Measurements from ENCODE around the gene OAS2. TPM values are rescaled to one million over a fixed set of nuclear protein-coding genes. Genes with fewer than 3 reads are reported as not detected.

Gene OAS2, protein sequence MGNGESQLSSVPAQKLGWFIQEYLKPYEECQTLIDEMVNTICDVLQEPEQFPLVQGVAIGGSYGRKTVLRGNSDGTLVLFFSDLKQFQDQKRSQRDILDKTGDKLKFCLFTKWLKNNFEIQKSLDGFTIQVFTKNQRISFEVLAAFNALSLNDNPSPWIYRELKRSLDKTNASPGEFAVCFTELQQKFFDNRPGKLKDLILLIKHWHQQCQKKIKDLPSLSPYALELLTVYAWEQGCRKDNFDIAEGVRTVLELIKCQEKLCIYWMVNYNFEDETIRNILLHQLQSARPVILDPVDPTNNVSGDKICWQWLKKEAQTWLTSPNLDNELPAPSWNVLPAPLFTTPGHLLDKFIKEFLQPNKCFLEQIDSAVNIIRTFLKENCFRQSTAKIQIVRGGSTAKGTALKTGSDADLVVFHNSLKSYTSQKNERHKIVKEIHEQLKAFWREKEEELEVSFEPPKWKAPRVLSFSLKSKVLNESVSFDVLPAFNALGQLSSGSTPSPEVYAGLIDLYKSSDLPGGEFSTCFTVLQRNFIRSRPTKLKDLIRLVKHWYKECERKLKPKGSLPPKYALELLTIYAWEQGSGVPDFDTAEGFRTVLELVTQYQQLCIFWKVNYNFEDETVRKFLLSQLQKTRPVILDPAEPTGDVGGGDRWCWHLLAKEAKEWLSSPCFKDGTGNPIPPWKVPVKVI
- polyA plus RNA-seq = not detected in 2 replicates
- not detected in 2 replicates for polyA minus RNA-seq

DNA sequence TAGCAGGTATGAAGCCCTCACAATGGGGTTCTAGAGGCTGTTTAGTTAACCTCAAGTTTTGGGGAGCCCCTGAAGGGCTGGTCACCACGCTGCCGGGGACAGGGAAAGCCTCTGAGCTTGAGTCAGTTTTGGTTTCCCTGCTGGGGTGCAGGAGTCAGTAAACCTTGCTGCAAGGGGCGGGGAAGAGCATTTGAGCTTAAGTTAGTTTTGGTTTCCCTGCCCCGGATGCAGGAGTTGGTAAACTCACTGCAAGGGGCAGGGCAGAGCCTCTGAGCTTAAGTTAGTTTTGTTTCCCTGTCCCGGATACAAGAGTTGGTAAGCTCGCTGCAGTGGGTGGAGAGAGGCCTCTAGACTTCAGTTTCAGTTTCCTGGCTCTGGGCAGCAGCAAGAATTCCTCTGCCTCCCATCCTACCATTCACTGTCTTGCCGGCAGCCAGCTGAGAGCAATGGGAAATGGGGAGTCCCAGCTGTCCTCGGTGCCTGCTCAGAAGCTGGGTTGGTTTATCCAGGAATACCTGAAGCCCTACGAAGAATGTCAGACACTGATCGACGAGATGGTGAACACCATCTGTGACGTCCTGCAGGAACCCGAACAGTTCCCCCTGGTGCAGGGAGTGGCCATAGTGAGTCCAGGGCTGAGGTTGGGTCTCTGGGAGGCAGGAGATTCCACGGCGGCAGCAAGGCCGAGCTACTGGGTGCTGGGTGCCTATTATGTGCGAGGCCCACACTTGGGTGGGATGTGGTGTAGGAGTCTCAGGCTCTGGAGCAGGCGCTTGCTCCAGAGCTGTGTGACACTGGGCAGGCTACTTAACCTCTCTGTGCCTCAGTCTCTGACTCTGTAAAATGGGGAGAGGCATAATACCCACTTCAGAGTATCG lies at the start of gene OAS2:
Gene OAS2, plus strand, starts transcription at position 357 of the 878 bp plus-strand sequence. Its CDS starts 90 bp downstream, at position 447.
- no peak within 1 kb of the TSS for H3K4me3 ChIP-seq (ENCODE audit: low read length)
- H3K27ac ChIP-seq (ENCODE audit: low read length) = no peak within 1 kb of the TSS
- no peaks in the 10 kb centered on the region for H3K79me2 ChIP-seq (replicated peaks; ENCODE audit: insufficient read depth, low read length)
- H3K27me3 ChIP-seq (ENCODE audit: insufficient read depth, low read depth, low read length) = no peaks in the 10 kb centered on the region
- no peak for TF ChIP-seq EZH2 (IDR thresholded peaks at IDR 0.05; ENCODE audit: borderline replicate concordance, insufficient read depth, low read length, poor library complexity, severe bottlenecking)
- TF ChIP-seq MXI1 (conservative IDR thresholded peaks at IDR 0.05; ENCODE audit: poor library complexity, severe bottlenecking) = no peak
- TF ChIP-seq TAF1 (IDR thresholded peaks at IDR 0.05; ENCODE audit: low read depth) = no peak
- TF ChIP-seq EP300 (conservative IDR thresholded peaks at IDR 0.05; ENCODE audit: poor library complexity, severe bottlenecking) = no peak
- no peak for TF ChIP-seq POLR2AphosphoS5 (IDR thresholded peaks at IDR 0.05)
- TF ChIP-seq, protein P1, sequence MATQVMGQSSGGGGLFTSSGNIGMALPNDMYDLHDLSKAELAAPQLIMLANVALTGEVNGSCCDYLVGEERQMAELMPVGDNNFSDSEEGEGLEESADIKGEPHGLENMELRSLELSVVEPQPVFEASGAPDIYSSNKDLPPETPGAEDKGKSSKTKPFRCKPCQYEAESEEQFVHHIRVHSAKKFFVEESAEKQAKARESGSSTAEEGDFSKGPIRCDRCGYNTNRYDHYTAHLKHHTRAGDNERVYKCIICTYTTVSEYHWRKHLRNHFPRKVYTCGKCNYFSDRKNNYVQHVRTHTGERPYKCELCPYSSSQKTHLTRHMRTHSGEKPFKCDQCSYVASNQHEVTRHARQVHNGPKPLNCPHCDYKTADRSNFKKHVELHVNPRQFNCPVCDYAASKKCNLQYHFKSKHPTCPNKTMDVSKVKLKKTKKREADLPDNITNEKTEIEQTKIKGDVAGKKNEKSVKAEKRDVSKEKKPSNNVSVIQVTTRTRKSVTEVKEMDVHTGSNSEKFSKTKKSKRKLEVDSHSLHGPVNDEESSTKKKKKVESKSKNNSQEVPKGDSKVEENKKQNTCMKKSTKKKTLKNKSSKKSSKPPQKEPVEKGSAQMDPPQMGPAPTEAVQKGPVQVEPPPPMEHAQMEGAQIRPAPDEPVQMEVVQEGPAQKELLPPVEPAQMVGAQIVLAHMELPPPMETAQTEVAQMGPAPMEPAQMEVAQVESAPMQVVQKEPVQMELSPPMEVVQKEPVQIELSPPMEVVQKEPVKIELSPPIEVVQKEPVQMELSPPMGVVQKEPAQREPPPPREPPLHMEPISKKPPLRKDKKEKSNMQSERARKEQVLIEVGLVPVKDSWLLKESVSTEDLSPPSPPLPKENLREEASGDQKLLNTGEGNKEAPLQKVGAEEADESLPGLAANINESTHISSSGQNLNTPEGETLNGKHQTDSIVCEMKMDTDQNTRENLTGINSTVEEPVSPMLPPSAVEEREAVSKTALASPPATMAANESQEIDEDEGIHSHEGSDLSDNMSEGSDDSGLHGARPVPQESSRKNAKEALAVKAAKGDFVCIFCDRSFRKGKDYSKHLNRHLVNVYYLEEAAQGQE (IDR thresholded peaks at IDR 0.05; ENCODE audit: borderline replicate concordance) = no peak
- no peak for TF ChIP-seq RAD21 (conservative IDR thresholded peaks at IDR 0.05)
- no peak for TF ChIP-seq SMC3 (conservative IDR thresholded peaks at IDR 0.05; ENCODE audit: poor library complexity)
- H3K9ac ChIP-seq (ENCODE audit: low read length) = no peak within 1 kb of the TSS
- no peaks in the 10 kb centered on the region for H3K36me3 ChIP-seq (ENCODE audit: insufficient read depth, low read length)
- no peaks in the 10 kb centered on the region for H3K9me3 ChIP-seq (ENCODE audit: low read length)
- no peaks in the 10 kb centered on the region for H3K9me2 ChIP-seq (ENCODE audit: insufficient read depth, low read length)
- no peaks in the 10 kb centered on the region for H3F3A ChIP-seq (ENCODE audit: insufficient read depth, low read length, poor library complexity, severe bottlenecking)
- no peak within 1 kb of the TSS for H3K4me2 ChIP-seq (ENCODE audit: low read length)
- no peaks in the 10 kb centered on the region for H4K20me1 ChIP-seq (ENCODE audit: insufficient read depth)
- H2AFZ ChIP-seq (ENCODE audit: low read depth, low read length) = no peak within 1 kb of the TSS

GRCh38 chr12:112928978-112929377 lies 49.3 kb upstream of the OAS2 start:
- Histone ChIP-seq H3F3A (ENCODE audit: insufficient read depth, low read length, poor library complexity, severe bottlenecking) (no peaks in the 10 kb centered on the region), H3K36me3 (ENCODE audit: insufficient read depth, low read length) (no peaks in the 10 kb centered on the region), H3K9me3 (ENCODE audit: low read length) (no peaks in the 10 kb centered on the region), H3K4me2 (ENCODE audit: low read length) (no peak overlapping the region), H3K79me2 (replicated peaks; ENCODE audit: insufficient read depth, low read length) (no peaks in the 10 kb centered on the region), H3K27me3 (ENCODE audit: insufficient read depth, low read depth, low read length) (no peaks in the 10 kb centered on the region), H4K20me1 (ENCODE audit: insufficient read depth) (no peaks in the 10 kb centered on the region), H2AFZ (ENCODE audit: low read depth, low read length) (no peak overlapping the region), H3K9me2 (ENCODE audit: insufficient read depth, low read length) (no peaks in the 10 kb centered on the region), H3K9ac (ENCODE audit: low read length) (no peak overlapping the region), H3K4me3 (ENCODE audit: low read length) (no peak overlapping the region), H3K27ac (ENCODE audit: low read length) (no peak overlapping the region)
- TF ChIP-seq TAF1 (IDR thresholded peaks at IDR 0.05; ENCODE audit: low read depth) (no peak), SMC3 (conservative IDR thresholded peaks at IDR 0.05; ENCODE audit: poor library complexity) (no peak), RAD21 (conservative IDR thresholded peaks at IDR 0.05) (no peak), EZH2 (IDR thresholded peaks at IDR 0.05; ENCODE audit: borderline replicate concordance, insufficient read depth, low read length, poor library complexity, severe bottlenecking) (no peak), MXI1 (conservative IDR thresholded peaks at IDR 0.05; ENCODE audit: poor library complexity, severe bottlenecking) (no peak), POLR2AphosphoS5 (IDR thresholded peaks at IDR 0.05) (no peak), EP300 (conservative IDR thresholded peaks at IDR 0.05; ENCODE audit: poor library complexity, severe bottlenecking) (no peak)
- TF ChIP-seq, protein P1 (IDR thresholded peaks at IDR 0.05; ENCODE audit: borderline replicate concordance) = no peak
- TF ChIP-seq, protein P2, sequence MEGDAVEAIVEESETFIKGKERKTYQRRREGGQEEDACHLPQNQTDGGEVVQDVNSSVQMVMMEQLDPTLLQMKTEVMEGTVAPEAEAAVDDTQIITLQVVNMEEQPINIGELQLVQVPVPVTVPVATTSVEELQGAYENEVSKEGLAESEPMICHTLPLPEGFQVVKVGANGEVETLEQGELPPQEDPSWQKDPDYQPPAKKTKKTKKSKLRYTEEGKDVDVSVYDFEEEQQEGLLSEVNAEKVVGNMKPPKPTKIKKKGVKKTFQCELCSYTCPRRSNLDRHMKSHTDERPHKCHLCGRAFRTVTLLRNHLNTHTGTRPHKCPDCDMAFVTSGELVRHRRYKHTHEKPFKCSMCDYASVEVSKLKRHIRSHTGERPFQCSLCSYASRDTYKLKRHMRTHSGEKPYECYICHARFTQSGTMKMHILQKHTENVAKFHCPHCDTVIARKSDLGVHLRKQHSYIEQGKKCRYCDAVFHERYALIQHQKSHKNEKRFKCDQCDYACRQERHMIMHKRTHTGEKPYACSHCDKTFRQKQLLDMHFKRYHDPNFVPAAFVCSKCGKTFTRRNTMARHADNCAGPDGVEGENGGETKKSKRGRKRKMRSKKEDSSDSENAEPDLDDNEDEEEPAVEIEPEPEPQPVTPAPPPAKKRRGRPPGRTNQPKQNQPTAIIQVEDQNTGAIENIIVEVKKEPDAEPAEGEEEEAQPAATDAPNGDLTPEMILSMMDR (IDR thresholded peaks at IDR 0.05; ENCODE audit: poor library complexity, severe bottlenecking) = no peak

All from neural cell (in vitro differentiated cells).